Stomach (tissue), 4 donors: ENCODE measurements around the gene GRXCR2.

Experiments
- CTCF ChIP-seq, 7 experiments: fragments of 450-650 bp in 4 of 7; fragments of 200-600 bp in 3 of 7; sonication (generic) in 3 of 7; IDR thresholded peaks; one replicate each; pipeline ENCODE4 v1.5.1; 2016 to 2019; ENCODE audit warnings: antibody characterized with exemption in 7 of 7, control low read depth in 2 of 7, mild to moderate bottlenecking in 1 of 7
- EP300 ChIP-seq: sonication (generic); formaldehyde crosslinking; IDR thresholded peaks from one replicate; pipeline ENCODE4 v1.6.1; 2017; ENCODE audit warnings: antibody characterized with exemption
- POLR2A ChIP-seq, 4 donors: fragments of 450-650 bp; IDR thresholded peaks; one replicate each; pipeline ENCODE4 v1.6.1; 2016; ENCODE audit warnings: antibody characterized with exemption in 4 of 4, control low read depth in 2 of 4, mild to moderate bottlenecking in 1 of 4, moderate library complexity in 1 of 4

- TF ChIP-seq CTCF (IDR thresholded peaks at IDR 0.05): no peak
- TF ChIP-seq POLR2A (IDR thresholded peaks at IDR 0.05): no peak
- no peak for TF ChIP-seq EP300
Measured at GRCh38 chr5:145838276-145838675, 34.5 kb downstream of the GRXCR2 start.
